HEK293 (cell line): ENCODE data around the gene METTL8.

Experiments used
- ATF2 ChIP-seq: fragments of 450-650 bp; formaldehyde crosslinking; IDR thresholded peaks from 2 replicates; pipeline ENCODE4 v1.5.1; 2016; ENCODE audit warnings: missing biosample characterization, missing genetic modification characterization, low read depth
- CTCF ChIP-seq: fragments of 450-650 bp; formaldehyde crosslinking; IDR thresholded peaks from 2 replicates; pipeline ENCODE4 v1.5.1; 2016; ENCODE audit warnings: missing biosample characterization, missing genetic modification characterization
- SALL2 ChIP-seq: fragments of 450-650 bp; formaldehyde crosslinking; IDR thresholded peaks from 2 replicates; pipeline ENCODE4 v1.5.0; 2017; ENCODE audit warnings: missing biosample characterization, mild to moderate bottlenecking, missing genetic modification characterization, borderline replicate concordance
- TCF7L2 ChIP-seq: IDR thresholded peaks from 2 replicates; pipeline ENCODE4 v1.6.1; 2011; ENCODE audit warnings: low read depth, mild to moderate bottlenecking, inconsistent platforms, low read length, moderate library complexity, borderline replicate concordance
- ZNF23 ChIP-seq: fragments of 450-650 bp; formaldehyde crosslinking; IDR thresholded peaks from 2 replicates; pipeline ENCODE4 v1.5.1; 2016; ENCODE audit warnings: missing biosample characterization, missing genetic modification characterization, borderline replicate concordance
- ZNF362 ChIP-seq: fragments of 450-650 bp; formaldehyde crosslinking; IDR thresholded peaks from 2 replicates; pipeline ENCODE4 v1.5.1; 2016; ENCODE audit warnings: missing biosample characterization, missing genetic modification characterization
- ZNF473 ChIP-seq: fragments of 450-650 bp; formaldehyde crosslinking; IDR thresholded peaks from 2 replicates; pipeline ENCODE4 v1.5.1; 2017; ENCODE audit warnings: missing biosample characterization, missing genetic modification characterization
- ZNF529 ChIP-seq: fragments of 450-650 bp; formaldehyde crosslinking; IDR thresholded peaks from 2 replicates; pipeline ENCODE4 v1.5.1; 2017; ENCODE audit warnings: missing genetic modification characterization, missing biosample characterization; ENCODE audit not compliant: insufficient replicate concordance
- ZNF76 ChIP-seq: fragments of 450-650 bp; formaldehyde crosslinking; IDR thresholded peaks from 2 replicates; pipeline ENCODE4; 2016; ENCODE audit warnings: low read depth, missing biosample characterization, missing genetic modification characterization, borderline replicate concordance

GRCh38 chr2:171390941-171391516 is 42.8 kb downstream of the METTL8 start:
- TF ChIP-seq CTCF (tag by site-specific recombination) = no peak
- no peak for TF ChIP-seq TCF7L2
- TF ChIP-seq ZNF529 = no peak
- TF ChIP-seq ATF2 (tag by site-specific recombination) = no peak
- no peak for TF ChIP-seq ZNF473
- no peak for TF ChIP-seq ZNF23 (tag by site-specific recombination)
- TF ChIP-seq SALL2 = no peak
- no peak for TF ChIP-seq ZNF76 (tag by site-specific recombination)
- no peak for TF ChIP-seq ZNF362 (tag by site-specific recombination)
